AG09319 (cell line): Measurements from ENCODE around the gene AGAP1.

Experiments
- DNase-seq: peaks from one replicate; pipeline ENCODE4 v3.0.0-alpha.2; 2010; ENCODE audit warnings: low read depth; ENCODE audit errors: extremely low read depth
- CTCF ChIP-seq: IDR thresholded peaks from 2 replicates; pipeline ENCODE4 v1.5.1; 2011; ENCODE audit warnings: low read depth, mild to moderate bottlenecking, inconsistent platforms, low read length, moderate library complexity

Gene AGAP1

GRCh38 chr2:235674812-235675211 is 181.0 kb downstream of the AGAP1 start:
- no peak for TF ChIP-seq CTCF
- DNase-seq, result no peak

DNA sequence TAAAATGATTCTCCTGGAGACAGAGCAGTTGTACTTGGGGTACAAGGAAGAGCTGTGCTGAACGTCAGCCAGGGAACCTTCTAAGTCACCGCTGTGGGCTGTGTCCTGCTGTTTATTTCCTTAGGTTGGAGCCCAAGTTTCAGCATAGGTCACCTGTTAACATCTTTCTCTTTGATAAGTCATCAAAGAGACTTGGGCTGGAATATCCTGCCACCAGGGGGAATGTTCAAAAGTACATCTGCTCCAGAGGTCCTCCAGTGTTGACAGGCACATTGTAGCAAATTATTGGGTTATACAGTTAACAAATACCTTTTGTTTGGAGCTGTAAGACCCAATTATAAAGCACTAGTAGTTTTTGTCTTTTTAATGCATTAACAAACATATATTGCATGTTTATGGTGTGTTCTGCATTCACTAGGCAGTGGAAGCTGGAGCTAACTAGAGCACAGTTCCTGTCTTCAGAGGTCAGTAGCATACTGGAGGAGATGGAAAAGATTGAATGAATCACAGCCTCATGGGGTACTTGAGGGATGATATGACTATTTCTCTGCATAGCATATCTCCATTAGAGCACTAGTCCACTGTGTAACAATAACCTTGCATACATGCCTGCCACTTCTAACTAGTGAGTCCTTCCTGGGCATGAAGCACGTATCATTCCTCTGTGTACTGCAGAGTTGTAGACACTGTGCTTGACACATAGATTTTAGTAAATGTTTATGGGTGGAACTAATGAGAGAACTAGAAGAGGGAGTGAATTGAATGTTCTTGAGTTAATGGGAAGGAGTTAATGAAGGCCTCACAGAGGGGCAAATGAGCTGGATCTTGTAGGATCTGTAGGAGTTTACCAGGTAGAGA is 182.1 kb downstream of the AGAP1 start:
- TF ChIP-seq CTCF, result peak; percentile 11
- no peak for DNase-seq

- TF ChIP-seq CTCF, result no peak
- DNase-seq, result no peak
These were observed 182.6 kb downstream of the AGAP1 start for GRCh38 chr2:235676536-235676799.

GRCh38 chr2:235677276-235677788 is 183.5 kb downstream of the AGAP1 start:
- DNase-seq, result no peak
- TF ChIP-seq CTCF, result no peak

DNA sequence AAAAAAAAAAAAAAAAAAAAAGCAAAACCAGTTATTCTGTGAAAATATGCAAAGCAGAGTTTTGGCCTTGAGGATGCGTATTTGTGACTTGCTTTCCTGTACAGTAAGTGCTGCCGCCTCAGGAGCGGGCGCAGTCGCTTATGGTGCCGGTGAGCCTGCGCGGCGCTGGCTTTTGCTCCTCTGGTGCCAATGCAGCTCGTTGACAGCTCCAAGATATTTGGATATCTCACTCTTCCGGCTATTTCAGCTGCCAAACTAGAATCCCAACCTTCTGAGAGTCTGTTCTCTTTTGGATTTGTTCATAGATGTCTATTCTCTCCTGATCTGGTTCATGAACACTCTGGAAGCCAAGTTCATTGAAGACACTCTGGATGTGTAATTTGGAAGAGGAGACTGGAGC is 184.1 kb downstream of the AGAP1 start:
- TF ChIP-seq CTCF, result no peak
- no peak for DNase-seq

DNA sequence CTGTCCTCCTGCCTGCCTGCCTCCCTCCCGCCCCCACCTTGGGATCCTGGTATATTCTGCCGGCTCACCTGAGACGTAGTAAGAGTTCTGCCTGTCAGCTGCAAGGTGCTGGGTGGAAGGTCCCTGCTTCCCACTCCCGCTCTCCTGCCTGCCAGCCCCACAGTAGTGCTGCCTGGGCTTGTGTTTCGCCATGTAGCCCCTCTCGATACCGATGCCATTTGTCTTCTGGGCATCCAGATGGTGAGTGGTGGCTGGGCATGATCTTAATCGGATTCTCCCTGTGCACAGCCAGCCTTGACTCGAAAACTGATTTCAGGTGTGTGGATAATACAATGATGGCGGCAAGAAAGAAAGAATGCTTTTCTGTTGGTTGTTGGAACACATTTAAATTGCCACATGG is 184.9 kb downstream of the AGAP1 start:
- TF ChIP-seq CTCF, result no peak
- DNase-seq, result no peak

- no peak for TF ChIP-seq CTCF
- DNase-seq, result no peak
These were observed 185.6 kb downstream of the AGAP1 start for GRCh38 chr2:235679471-235679870.
